SU-DHL-6 (cell line): ENCODE data around the gene ASPDH.

Experiments
- CTCF ChIP-seq: fragments of 200-600 bp; sonication (generic); IDR thresholded peaks from one replicate; pipeline ENCODE4 v1.5.1; 2017; ENCODE audit warnings: antibody characterized with exemption, mild to moderate bottlenecking, low read length, moderate library complexity; ENCODE audit not compliant: insufficient read depth, poor library complexity, severe bottlenecking
- EZH2phosphoT487 ChIP-seq: fragments of 200-600 bp; sonication (generic), shearing (Covaris generic); conservative IDR thresholded peaks from 2 replicates; pipeline ENCODE4 v1.6.1; 2018; ENCODE audit warnings: mild to moderate bottlenecking, antibody characterized with exemption, low read length, moderate library complexity, mixed read lengths

GRCh38 chr19:50500060-50500752 lies 13.5 kb downstream of the ASPDH start:
- TF ChIP-seq CTCF, result no peak
- no peak for TF ChIP-seq EZH2phosphoT487
